ENCODE results near the gene UBE2D2. TPM values are rescaled to one million over a fixed set of nuclear protein-coding genes. Genes with fewer than 3 reads are reported as not detected.

UBE2D2 gene
- total and polyA plus RNA-seq, 2 of the 4 experiments (the other 2 are of a cell fraction), result 26.9 to 35.7 TPM

- Histone ChIP-seq H2BK15ac (ENCODE audit: low read depth, low read length) (no peak overlapping the region), H4K5ac (ENCODE audit: low read depth, low read length) (no peak overlapping the region), H4K8ac (ENCODE audit: low read depth in 2 of 2, low read length in 2 of 2) (no peak overlapping the region), H3K4me2 (ENCODE audit: low read depth, low read length) (no peak overlapping the region), H3K14ac (replicated peaks; ENCODE audit: low read depth, low read length) (no peak overlapping the region), H4K91ac (ENCODE audit: insufficient read depth, low read depth, low read length) (no peak overlapping the region), H3K9me1 (ENCODE audit: insufficient read depth, low read length) (peaks cover 19% of the 10 kb centered on the region), H2AK9ac (replicated peaks; ENCODE audit: low read depth, low read length, poor library complexity) (no peak overlapping the region), H3K23ac (ENCODE audit: low read depth, low read length) (no peak overlapping the region), H3K4ac (ENCODE audit: low read depth, low read length) (no peak overlapping the region), H3K36me3 (ENCODE audit: control insufficient read depth, insufficient read depth, low read length) (peaks cover 11% of the 10 kb centered on the region), H3K27me3 (ENCODE audit: control insufficient read depth, insufficient read depth, low read length) (no peaks in the 10 kb centered on the region), H2AFZ (replicated peaks; ENCODE audit: low read length, poor library complexity) (no peak overlapping the region), H3K4me1 (ENCODE audit: control insufficient read depth, insufficient read depth, low read length) (peaks cover 16% of the 10 kb centered on the region), H3K27ac (ENCODE audit: insufficient read depth, low read length) (no peak overlapping the region), H3K4me3 (ENCODE audit: insufficient read depth, low read depth, low read length) (no peak overlapping the region), H3K18ac (ENCODE audit: low read depth, low read length) (no peak overlapping the region), H3K56ac (ENCODE audit: extremely low read depth, insufficient read depth, low read length) (no peak overlapping the region), H3K9me3 (ENCODE audit: control insufficient read depth, insufficient read depth, low read length) (no peaks in the 10 kb centered on the region), H3K9ac (ENCODE audit: low read depth, low read length) (no peak overlapping the region), H4K20me1 (ENCODE audit: insufficient read depth, low read length) (peaks cover 54% of the 10 kb centered on the region), H2BK5ac (ENCODE audit: low read depth, low read length, poor library complexity, severe bottlenecking) (no peak overlapping the region), H2BK20ac (ENCODE audit: low read depth, low read length) (no peak overlapping the region), H2AK5ac (ENCODE audit: low read depth, low read length) (no peak overlapping the region), H3K79me1 (ENCODE audit: low read depth in 1 of 2, low read length in 2 of 2) (peaks cover 14 to 59% of the 10 kb centered on the region in 2 experiments), H2BK120ac (ENCODE audit: low read depth, low read length) (no peak overlapping the region)
- ChIA-PET POLR2A (ENCODE audit: unreplicated experiment) (no interaction called here), CTCF (interaction anchor here (1.6 kb wide), 1 partner anchor 89 kb away, joined by 6 read pairs; no protein-coding TSS in a partner anchor)
- in situ Hi-C loops (cut with MboI; ENCODE audit: low sequenced_read_pairs) (no loop called here), intact Hi-C loops (cut with micrococcal nuclease) (no loop called here), dilution Hi-C loops (cut with HindIII; ENCODE audit: low sequenced_read_pairs, unreplicated experiment) (no loop called here)
- no TSS peak for BruUV-seq (replicated peaks)
- ATAC-seq (ENCODE audit: low read depth), result no peak
- 80% methylated on average over 2 of the region's 3 CpGs; no CpG with 5 or more reads in 1 of the 2 experiments for WGBS, 2 experiments (ENCODE audit: extremely low coverage in 2 of 2, insufficient read length in 1 of 2)
- DNase-seq, result no peak
- TF ChIP-seq CEBPB (IDR thresholded peaks at IDR 0.05; ENCODE audit: low read depth, low read length) (no peak), MAFK (IDR thresholded peaks at IDR 0.05; ENCODE audit: low read depth, low read length) (no peak), BHLHE40 (IDR thresholded peaks at IDR 0.05; ENCODE audit: low read depth, low read length) (no peak), USF2 (IDR thresholded peaks at IDR 0.05; ENCODE audit: low read depth, low read length) (no peak), MAZ (IDR thresholded peaks at IDR 0.05; ENCODE audit: borderline replicate concordance, low read depth, low read length) (no peak), ELK1 (IDR thresholded peaks at IDR 0.05; ENCODE audit: borderline replicate concordance, low read depth, low read length) (no peak), MXI1 (IDR thresholded peaks at IDR 0.05; ENCODE audit: borderline replicate concordance, low read depth, low read length) (no peak), RFX5 (IDR thresholded peaks at IDR 0.05; ENCODE audit: low read depth, low read length) (no peak), RCOR1 (IDR thresholded peaks at IDR 0.05; ENCODE audit: insufficient replicate concordance, low read length) (no peak), NFE2L2 (IDR thresholded peaks at IDR 0.05; ENCODE audit: low read depth, low read length) (no peak), SMC3 (IDR thresholded peaks at IDR 0.05; ENCODE audit: low read depth, low read length) (no peak), CTCF (conservative IDR thresholded peaks at IDR 0.05; ENCODE audit: low read depth, low read length) (no peak), CHD1 (IDR thresholded peaks at IDR 0.05; ENCODE audit: low read depth, low read length) (no peak), RAD21 (IDR thresholded peaks at IDR 0.05; ENCODE audit: low read length) (no peak), FOS (IDR thresholded peaks at IDR 0.05; ENCODE audit: low read depth, low read length) (no peak)
These were observed 115.3 kb downstream of the UBE2D2 start for GRCh38 chr5:139676406-139676805.
